ENCODE measurements around the gene STS. TPM values are rescaled to one million over a fixed set of nuclear protein-coding genes. Genes with fewer than 3 reads are reported as not detected.

STS gene, protein sequence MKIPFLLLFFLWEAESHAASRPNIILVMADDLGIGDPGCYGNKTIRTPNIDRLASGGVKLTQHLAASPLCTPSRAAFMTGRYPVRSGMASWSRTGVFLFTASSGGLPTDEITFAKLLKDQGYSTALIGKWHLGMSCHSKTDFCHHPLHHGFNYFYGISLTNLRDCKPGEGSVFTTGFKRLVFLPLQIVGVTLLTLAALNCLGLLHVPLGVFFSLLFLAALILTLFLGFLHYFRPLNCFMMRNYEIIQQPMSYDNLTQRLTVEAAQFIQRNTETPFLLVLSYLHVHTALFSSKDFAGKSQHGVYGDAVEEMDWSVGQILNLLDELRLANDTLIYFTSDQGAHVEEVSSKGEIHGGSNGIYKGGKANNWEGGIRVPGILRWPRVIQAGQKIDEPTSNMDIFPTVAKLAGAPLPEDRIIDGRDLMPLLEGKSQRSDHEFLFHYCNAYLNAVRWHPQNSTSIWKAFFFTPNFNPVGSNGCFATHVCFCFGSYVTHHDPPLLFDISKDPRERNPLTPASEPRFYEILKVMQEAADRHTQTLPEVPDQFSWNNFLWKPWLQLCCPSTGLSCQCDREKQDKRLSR
- total RNA-seq (2014; rRNA removed; shearing (Covaris generic)) (1.4 and 1.7 TPM in 2 replicates), polyA plus RNA-seq (2016; fragmentation: Nextera tagmentation; extraction: Ambion mirVana) (0.44 and 0.47 TPM in 2 replicates)
- long read RNA-seq = 0 reads

GRCh38 chrX:7147413-7147977 lies at the start of gene STS:
STS (plus strand) TSS chrX:7147712; CDS start chrX:7253200, 105,488 bp downstream.
- peak; percentile 62 for ATAC-seq
- no peaks in the 10 kb centered on the region for H3K4me1 ChIP-seq (ENCODE audit: insufficient read depth)
- no peaks in the 10 kb centered on the region for H3K9me3 Mint-ChIP-seq
- H4K20me1 ChIP-seq (replicated peaks; ENCODE audit: insufficient read depth) = no peaks in the 10 kb centered on the region
- peak within 1 kb of the TSS; percentile 84 for H3K4me2 ChIP-seq
- peaks cover 5% of the 10 kb centered on the region for H3K4me1 Mint-ChIP-seq
- peaks cover 23% of the 10 kb centered on the region for H3K79me2 ChIP-seq (replicated peaks; ENCODE audit: insufficient read depth)
- no peaks in the 10 kb centered on the region for H3F3A ChIP-seq (replicated peaks; ENCODE audit: low read depth)
- H2AFZ ChIP-seq = peak within 1 kb of the TSS; percentile 96; the same call in 1 of the 2 replicates
- no peaks in the 10 kb centered on the region; the same call in 2 of the 3 replicates for H3K36me3 Mint-ChIP-seq (ENCODE audit: low read depth)
- peaks cover 6% of the 10 kb centered on the region for H3K27me3 Mint-ChIP-seq (ENCODE audit: insufficient read depth, low read depth, poor library complexity)
- H3K4me3 Mint-ChIP-seq = peak within 1 kb of the TSS; percentile 79
- H3K9me2 ChIP-seq (ENCODE audit: insufficient read depth) = no peaks in the 10 kb centered on the region
- H3K4me3 ChIP-seq = peak within 1 kb of the TSS; percentile 84
- no peak within 1 kb of the TSS for H3K27ac Mint-ChIP-seq
- DNase-seq (ENCODE audit: low spot score) = peak; percentile 29
- H3K27ac ChIP-seq (ENCODE audit: low read depth) = 0 out of 2 replicates have a peak within 1 kb of the TSS, but pooled peaks have one; percentile 72
- H3K27me3 ChIP-seq (ENCODE audit: insufficient read depth) = no peaks in the 10 kb centered on the region
- no peak for TF ChIP-seq REST (IDR thresholded peaks at IDR 0.05; ENCODE audit: unreplicated experiment)
- TF ChIP-seq, protein P1, sequence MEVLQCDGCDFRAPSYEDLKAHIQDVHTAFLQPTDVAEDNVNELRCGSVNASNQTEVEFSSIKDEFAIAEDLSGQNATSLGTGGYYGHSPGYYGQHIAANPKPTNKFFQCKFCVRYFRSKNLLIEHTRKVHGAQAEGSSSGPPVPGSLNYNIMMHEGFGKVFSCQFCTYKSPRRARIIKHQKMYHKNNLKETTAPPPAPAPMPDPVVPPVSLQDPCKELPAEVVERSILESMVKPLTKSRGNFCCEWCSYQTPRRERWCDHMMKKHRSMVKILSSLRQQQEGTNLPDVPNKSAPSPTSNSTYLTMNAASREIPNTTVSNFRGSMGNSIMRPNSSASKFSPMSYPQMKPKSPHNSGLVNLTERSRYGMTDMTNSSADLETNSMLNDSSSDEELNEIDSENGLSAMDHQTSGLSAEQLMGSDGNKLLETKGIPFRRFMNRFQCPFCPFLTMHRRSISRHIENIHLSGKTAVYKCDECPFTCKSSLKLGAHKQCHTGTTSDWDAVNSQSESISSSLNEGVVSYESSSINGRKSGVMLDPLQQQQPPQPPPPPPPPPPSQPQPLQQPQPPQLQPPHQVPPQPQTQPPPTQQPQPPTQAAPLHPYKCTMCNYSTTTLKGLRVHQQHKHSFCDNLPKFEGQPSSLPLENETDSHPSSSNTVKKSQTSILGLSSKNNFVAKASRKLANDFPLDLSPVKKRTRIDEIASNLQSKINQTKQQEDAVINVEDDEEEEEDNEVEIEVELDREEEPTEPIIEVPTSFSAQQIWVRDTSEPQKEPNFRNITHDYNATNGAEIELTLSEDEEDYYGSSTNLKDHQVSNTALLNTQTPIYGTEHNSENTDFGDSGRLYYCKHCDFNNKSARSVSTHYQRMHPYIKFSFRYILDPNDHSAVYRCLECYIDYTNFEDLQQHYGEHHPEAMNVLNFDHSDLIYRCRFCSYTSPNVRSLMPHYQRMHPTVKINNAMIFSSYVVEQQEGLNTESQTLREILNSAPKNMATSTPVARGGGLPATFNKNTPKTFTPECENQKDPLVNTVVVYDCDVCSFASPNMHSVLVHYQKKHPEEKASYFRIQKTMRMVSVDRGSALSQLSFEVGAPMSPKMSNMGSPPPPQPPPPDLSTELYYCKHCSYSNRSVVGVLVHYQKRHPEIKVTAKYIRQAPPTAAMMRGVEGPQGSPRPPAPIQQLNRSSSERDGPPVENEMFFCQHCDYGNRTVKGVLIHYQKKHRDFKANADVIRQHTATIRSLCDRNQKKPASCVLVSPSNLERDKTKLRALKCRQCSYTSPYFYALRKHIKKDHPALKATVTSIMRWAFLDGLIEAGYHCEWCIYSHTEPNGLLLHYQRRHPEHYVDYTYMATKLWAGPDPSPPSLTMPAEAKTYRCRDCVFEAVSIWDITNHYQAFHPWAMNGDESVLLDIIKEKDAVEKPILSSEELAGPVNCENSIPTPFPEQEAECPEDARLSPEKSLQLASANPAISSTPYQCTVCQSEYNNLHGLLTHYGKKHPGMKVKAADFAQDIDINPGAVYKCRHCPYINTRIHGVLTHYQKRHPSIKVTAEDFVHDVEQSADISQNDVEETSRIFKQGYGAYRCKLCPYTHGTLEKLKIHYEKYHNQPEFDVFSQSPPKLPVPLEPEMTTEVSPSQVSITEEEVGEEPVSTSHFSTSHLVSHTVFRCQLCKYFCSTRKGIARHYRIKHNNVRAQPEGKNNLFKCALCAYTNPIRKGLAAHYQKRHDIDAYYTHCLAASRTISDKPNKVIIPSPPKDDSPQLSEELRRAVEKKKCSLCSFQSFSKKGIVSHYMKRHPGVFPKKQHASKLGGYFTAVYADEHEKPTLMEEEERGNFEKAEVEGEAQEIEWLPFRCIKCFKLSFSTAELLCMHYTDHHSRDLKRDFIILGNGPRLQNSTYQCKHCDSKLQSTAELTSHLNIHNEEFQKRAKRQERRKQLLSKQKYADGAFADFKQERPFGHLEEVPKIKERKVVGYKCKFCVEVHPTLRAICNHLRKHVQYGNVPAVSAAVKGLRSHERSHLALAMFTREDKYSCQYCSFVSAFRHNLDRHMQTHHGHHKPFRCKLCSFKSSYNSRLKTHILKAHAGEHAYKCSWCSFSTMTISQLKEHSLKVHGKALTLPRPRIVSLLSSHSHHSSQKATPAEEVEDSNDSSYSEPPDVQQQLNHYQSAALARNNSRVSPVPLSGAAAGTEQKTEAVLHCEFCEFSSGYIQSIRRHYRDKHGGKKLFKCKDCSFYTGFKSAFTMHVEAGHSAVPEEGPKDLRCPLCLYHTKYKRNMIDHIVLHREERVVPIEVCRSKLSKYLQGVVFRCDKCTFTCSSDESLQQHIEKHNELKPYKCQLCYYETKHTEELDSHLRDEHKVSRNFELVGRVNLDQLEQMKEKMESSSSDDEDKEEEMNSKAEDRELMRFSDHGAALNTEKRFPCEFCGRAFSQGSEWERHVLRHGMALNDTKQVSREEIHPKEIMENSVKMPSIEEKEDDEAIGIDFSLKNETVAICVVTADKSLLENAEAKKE (CRISPR knock-in tag; IDR thresholded peaks at IDR 0.05) = no peak
- H3K36me3 ChIP-seq (ENCODE audit: insufficient read depth) = no peaks in the 10 kb centered on the region

Data from GM23338 (cell line).